HG03460 (cell line): ENCODE data around the gene CILP2.

Experiments
- ATAC-seq: cut with Tn5 transposase; IDR thresholded peaks from one replicate; pipeline ENCODE4 v1.9.1; 2021; ENCODE audit not compliant: unreplicated experiment

The CILP2 gene

GRCh38 chr19:19538061-19538784 is at the start of gene CILP2:
Gene CILP2 (plus strand): TSS chr19:19538265. CDS start chr19:19538350, 85 bp downstream.
- ATAC-seq: no peak

- peak; percentile 45 for ATAC-seq
Observed at GRCh38 chr19:19488875-19489690, 49.0 kb upstream of the CILP2 start.

DNA sequence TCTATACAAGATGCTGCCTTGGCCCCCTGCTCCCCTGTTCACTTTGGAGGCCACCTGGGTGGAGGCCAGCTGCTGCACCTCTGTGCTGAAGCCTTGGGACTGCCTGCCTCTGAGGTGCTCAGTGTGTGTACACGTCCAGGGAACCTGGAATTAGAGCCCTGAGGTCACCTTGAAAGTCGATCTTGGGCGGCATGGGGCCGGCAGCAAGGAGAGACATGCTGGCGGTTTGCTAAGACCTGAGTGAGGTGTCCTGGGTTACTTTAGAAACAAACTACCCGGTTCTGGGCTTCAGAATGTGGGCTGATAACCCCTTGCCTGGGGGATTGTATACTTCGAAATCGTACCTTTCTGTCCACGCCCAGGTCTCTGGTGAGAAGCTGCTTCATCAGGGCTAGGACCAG is 48.3 kb upstream of the CILP2 start:
- ATAC-seq: no peak

DNA sequence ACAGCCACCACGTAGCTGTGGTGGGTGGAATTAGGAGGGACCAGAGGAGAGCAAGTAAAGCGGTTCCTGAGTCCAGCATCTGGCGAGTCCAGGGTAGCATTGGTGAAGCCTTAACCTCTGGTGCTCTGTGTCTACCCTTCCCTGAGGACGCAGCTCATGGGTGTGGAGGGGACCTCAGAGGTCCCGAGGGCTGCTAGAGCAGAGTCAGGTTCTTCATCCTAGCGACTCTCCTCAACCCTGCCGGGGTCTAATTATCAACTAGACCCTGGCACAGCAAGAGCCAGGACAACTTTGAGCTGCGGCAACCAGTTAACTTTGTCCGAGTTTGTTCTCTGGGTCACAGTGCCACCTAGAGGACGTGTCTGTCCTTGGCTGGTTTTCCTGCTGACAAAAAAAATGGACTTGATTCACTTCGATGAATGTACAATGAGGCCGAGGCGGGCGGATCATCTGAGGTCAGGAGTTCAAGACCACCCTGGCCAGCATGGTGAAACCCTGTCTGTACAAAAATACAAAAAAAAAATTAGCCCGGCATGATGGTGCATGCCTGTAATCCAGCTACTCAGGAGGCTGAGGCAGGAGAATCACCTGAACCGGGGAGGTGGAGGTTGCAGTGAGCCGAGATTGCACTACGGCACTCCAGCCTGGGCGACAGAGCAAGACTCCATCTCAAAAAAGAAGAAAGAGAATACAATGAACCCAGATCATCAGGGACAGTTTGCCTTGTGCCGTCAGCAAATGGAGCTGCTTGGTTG is 47.7 kb upstream of the CILP2 start:
- ATAC-seq: no peak

GRCh38 chr19:19491321-19492025 is 46.6 kb upstream of the CILP2 start:
- no peak for ATAC-seq

- ATAC-seq: no peak
Observed at GRCh38 chr19:19492026-19492610, 45.9 kb upstream of the CILP2 start.

- ATAC-seq: no peak
Observed at GRCh38 chr19:19493841-19494546, 44.1 kb upstream of the CILP2 start.

- no peak for ATAC-seq
Observed at GRCh38 chr19:19495614-19496603, 42.2 kb upstream of the CILP2 start.

DNA sequence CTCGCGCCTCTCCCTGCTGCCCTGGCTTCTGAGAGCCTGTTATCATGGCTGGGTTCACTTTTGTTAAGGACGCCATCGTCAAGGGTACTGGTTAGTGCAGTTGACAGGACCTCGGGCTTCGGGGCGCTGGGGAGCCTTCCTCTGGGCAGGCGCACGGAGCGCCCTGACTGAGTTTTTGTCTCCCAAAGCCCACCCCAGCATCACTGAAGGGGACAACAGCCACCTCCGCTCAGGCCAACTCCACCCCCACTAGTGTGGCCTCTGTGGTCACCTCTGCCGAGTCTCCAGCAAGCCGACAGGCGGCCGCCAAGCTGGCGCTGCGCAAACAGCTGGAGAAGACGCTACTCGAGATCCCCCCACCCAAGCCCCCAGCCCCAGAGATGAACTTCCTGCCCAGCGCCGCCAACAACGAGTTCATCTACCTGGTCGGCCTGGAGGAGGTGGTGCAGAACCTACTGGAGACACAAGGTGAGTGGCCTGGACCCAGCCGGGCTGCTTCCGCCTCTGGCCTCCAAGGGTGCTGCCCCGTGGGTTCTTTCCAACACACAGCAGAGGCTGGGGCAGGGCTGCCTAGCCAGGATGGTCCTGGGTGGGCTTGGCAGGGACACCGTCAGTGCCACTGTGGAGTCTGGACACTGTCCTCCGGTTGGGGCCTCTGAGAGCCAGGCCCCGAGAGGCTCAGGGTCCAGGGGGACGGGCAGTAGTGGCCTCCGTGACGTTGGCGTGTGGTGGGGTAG is 39.6 kb upstream of the CILP2 start:
- ATAC-seq: no peak

DNA sequence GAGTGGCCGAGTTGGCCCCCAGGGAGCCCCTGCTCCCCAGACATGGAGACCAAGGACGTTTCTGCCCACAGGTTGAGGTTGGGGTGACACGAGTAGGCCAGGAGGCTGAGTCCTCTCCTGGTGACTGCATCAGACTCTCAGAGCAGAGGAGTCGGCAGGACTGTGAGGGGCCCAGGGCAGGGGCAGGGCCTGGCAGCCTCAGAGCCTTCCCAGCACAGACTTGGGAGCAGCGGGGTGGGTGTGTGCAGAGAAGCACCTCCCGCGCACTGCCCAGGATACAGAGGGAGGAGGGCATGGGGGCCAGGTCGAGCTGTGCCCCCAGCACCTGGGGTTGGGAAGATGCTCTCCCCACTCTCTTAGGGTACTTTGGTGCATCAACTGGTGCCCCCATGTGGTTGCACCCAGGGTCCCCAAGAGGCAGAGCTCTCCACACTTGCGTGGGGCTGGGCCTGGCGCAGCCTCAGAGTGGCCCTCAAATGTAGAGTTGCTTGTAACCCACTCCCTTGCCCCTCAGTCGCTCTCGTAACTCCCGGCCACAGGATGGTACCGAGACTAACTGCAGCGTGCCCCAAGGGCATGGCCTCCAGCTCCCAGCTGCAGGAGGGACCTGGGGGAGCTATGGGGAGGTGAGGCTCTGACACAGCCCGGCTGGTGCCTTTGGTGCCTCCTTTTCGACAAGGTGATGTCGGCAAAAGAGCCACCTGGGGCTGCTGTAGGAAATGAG is 38.6 kb upstream of the CILP2 start:
- ATAC-seq: no peak

GRCh38 chr19:19500975-19501644 is 37.0 kb upstream of the CILP2 start:
- ATAC-seq: no peak

DNA sequence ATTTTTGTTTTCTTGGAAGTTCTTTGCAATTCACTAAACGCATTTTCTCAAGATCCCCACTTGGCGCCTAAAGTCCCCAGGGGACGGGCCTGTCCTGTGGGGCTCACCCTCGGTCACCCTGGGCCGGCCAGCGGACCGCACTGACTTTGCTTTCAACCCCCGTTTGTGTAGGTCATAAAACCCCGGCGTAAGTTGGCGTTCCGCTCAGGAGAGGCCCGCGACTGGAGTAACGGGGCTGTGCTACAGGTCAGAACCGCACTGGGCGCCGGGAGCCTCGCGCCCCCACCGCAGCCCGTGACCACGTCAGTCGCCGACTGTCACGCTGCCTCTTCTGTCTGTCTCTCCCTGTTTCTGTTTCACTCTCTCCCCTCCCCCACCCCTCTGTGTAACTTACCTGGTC is 36.3 kb upstream of the CILP2 start:
- no peak for ATAC-seq

- no peak for ATAC-seq
Observed at GRCh38 chr19:19502281-19502680, 35.8 kb upstream of the CILP2 start.

- ATAC-seq: no peak
Observed at GRCh38 chr19:19502808-19503602, 35.1 kb upstream of the CILP2 start.

DNA sequence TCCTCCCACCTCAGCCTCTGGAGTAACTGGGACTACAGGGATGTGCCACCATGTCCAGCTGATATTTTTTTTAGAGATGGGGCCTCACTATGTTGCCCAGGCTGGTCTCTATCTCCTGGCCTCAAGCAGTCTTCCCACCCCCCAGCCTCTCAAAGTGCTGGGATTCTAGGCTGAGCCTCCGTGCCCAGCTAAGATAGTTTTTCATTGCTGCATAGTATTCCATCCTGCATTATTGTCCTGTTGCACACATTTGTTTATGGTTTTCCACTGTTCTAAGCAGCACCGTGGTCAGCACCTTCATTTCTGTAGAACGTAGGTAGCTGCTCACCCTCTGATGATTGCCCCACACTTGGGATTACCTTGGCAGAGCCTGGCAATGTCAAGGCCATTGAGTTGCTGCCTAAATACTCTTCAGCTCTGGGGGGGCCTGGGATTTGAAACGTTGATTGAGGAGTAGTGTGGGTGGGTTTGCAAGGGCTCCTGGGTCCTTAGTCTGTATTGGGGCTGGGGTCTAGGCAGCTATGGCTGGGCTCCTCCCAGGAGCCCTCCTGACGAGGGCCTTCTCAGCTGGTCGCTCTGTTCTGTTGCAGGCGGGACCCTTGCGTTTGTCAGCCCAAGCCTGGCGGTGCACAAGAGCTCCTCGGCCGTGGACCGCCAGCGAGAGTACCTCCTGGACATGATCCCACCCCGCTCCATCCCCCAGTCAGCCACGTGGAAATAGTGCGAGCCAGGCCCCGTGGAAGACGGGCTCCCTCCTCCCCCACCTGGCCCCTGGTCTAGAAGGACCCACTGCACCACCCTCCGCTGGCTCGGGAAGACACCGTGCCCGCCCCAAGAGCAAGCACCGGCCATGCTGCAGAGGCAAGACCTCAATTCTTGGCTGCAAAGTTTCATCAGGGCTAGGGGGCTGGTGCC is 33.1 kb upstream of the CILP2 start:
- ATAC-seq: no peak
